OCI-LY3 (cell line): ENCODE data around the gene COMMD10.

Experiments
- CTCF ChIP-seq: fragments of 200-600, 300-600 bp; sonication (generic); IDR thresholded peaks from 2 replicates; pipeline ENCODE4 v1.5.1; 2014; ENCODE audit warnings: antibody characterized with exemption, low read length, low read depth
- EZH2phosphoT487 ChIP-seq: fragments of 200-600 bp; shearing (Covaris generic); IDR thresholded peaks from 2 replicates; pipeline ENCODE4 v1.6.1; 2018; ENCODE audit warnings: antibody characterized with exemption, mixed run types, low read depth

GRCh38 chr5:116152169-116152568, 67.3 kb downstream of the COMMD10 start:
- no peak for TF ChIP-seq CTCF
- TF ChIP-seq EZH2phosphoT487: no peak
